Subcutaneous abdominal adipose tissue (tissue), 5 donors: Measurements from ENCODE around the gene MYOZ3.

Experiments used
- H3K27ac ChIP-seq: one replicate; pipeline ENCODE4 v1.7.0; 2013; ENCODE audit warnings: low read depth, mild to moderate bottlenecking, inconsistent platforms, low read length, moderate library complexity
- H3K27me3 ChIP-seq, 5 donors: one replicate each; pipeline ENCODE4 v1.7.0; 2013; ENCODE audit warnings: low read length in 5 of 5, inconsistent platforms in 1 of 5; ENCODE audit not compliant: control insufficient read depth in 5 of 5, insufficient read depth in 4 of 5
- H3K36me3 ChIP-seq, 5 donors: one replicate each; pipeline ENCODE4 v1.7.0; 2013; ENCODE audit warnings: low read length in 5 of 5; ENCODE audit not compliant: control insufficient read depth in 5 of 5, insufficient read depth in 5 of 5
- H3K4me1 ChIP-seq, 5 donors: one replicate each; pipeline ENCODE4 v1.7.0; 2013; ENCODE audit warnings: low read length in 5 of 5, mild to moderate bottlenecking in 3 of 5, moderate library complexity in 1 of 5; ENCODE audit not compliant: control insufficient read depth in 5 of 5, insufficient read depth in 5 of 5
- H3K4me3 ChIP-seq, 5 donors: one replicate each; pipeline ENCODE4 v1.7.0; 2013; ENCODE audit warnings: low read length in 5 of 5, low read depth in 1 of 5
- H3K9ac ChIP-seq, 5 donors: one replicate each; pipeline ENCODE4 v1.7.0; 2013; ENCODE audit warnings: low read length in 5 of 5, mild to moderate bottlenecking in 4 of 5, moderate library complexity in 3 of 5
- H3K9me3 ChIP-seq, 5 donors: one replicate each; pipeline ENCODE4 v1.7.0; 2013; ENCODE audit warnings: low read length in 5 of 5; ENCODE audit not compliant: control insufficient read depth in 5 of 5
- donor health status: healthy.
- donor health status: healthy.
- donor health status: healthy.
- donor health status: healthy.
- donor health status: healthy.

The MYOZ3 gene

GRCh38 chr5:150633429-150633828 is 27.6 kb upstream of the MYOZ3 start:
- H3K9me3 ChIP-seq, result no peaks in the 10 kb centered on the region
- H3K4me3 ChIP-seq, result no peak overlapping the region
- peaks cover 3 to 63% (median 59%) of the 10 kb centered on the region in 5 donors for H3K4me1 ChIP-seq
- no peak overlapping the region for H3K9ac ChIP-seq
- H3K36me3 ChIP-seq, result peaks cover 0 to 21% (median 8%) of the 10 kb centered on the region in 5 donors
- no peak overlapping the region for H3K27ac ChIP-seq
- H3K27me3 ChIP-seq, result no peaks in the 10 kb centered on the region

GRCh38 chr5:150636391-150637244 is 24.4 kb upstream of the MYOZ3 start:
- H3K36me3 ChIP-seq, result peaks cover 0 to 10% (median 3%) of the 10 kb centered on the region in 5 donors
- no peak overlapping the region for H3K9ac ChIP-seq
- H3K4me3 ChIP-seq, result no peak overlapping the region
- H3K4me1 ChIP-seq, result peaks cover 18 to 60% (median 55%) of the 10 kb centered on the region in 5 donors
- H3K9me3 ChIP-seq, result no peaks in the 10 kb centered on the region
- H3K27me3 ChIP-seq, result no peaks in the 10 kb centered on the region
- peak overlapping the region; percentile 98 for H3K27ac ChIP-seq

GRCh38 chr5:150637245-150638052 is 23.6 kb upstream of the MYOZ3 start:
- H3K9ac ChIP-seq, result peak overlapping the region in 1 of 5 donors; percentile 25
- peaks cover 0 to 10% (median 0%) of the 10 kb centered on the region in 5 donors for H3K36me3 ChIP-seq
- no peaks in the 10 kb centered on the region for H3K27me3 ChIP-seq
- peak overlapping the region; percentile 98 for H3K27ac ChIP-seq
- H3K4me1 ChIP-seq, result peaks cover 24 to 63% (median 60%) of the 10 kb centered on the region in 5 donors
- no peaks in the 10 kb centered on the region for H3K9me3 ChIP-seq
- no peak overlapping the region for H3K4me3 ChIP-seq

GRCh38 chr5:150638053-150638444 is 23.0 kb upstream of the MYOZ3 start:
- Histone ChIP-seq H3K4me3 (no peak overlapping the region), H3K27me3 (no peaks in the 10 kb centered on the region), H3K9ac (peak overlapping the region in 2 of 5 donors; percentile 26 to 39), H3K27ac (peak overlapping the region; percentile 98), H3K9me3 (no peaks in the 10 kb centered on the region), H3K36me3 (peaks cover 0 to 8% (median 0%) of the 10 kb centered on the region in 5 donors), H3K4me1 (peaks cover 29 to 65% (median 61%) of the 10 kb centered on the region in 5 donors)

GRCh38 chr5:150638488-150639376 is 22.3 kb upstream of the MYOZ3 start:
- H3K9me3 ChIP-seq, result no peaks in the 10 kb centered on the region
- H3K27ac ChIP-seq, result peak overlapping the region; percentile 98
- peaks cover 29 to 71% (median 64%) of the 10 kb centered on the region in 5 donors for H3K4me1 ChIP-seq
- H3K36me3 ChIP-seq, result peaks cover 0 to 7% (median 0%) of the 10 kb centered on the region in 5 donors
- H3K27me3 ChIP-seq, result no peaks in the 10 kb centered on the region
- no peak overlapping the region for H3K4me3 ChIP-seq
- peak overlapping the region; percentile 17 to 68 (median 49) for H3K9ac ChIP-seq

- Histone ChIP-seq H3K27me3 (no peaks in the 10 kb centered on the region), H3K4me1 (peaks cover 33 to 77% (median 70%) of the 10 kb centered on the region in 5 donors), H3K36me3 (peaks cover 0 to 7% (median 0%) of the 10 kb centered on the region in 5 donors), H3K4me3 (no peak overlapping the region), H3K9ac (peak overlapping the region; percentile 39 to 68 (median 49)), H3K27ac (peak overlapping the region; percentile 98), H3K9me3 (no peaks in the 10 kb centered on the region)
Measured at GRCh38 chr5:150639377-150639692, 21.7 kb upstream of the MYOZ3 start.

- Histone ChIP-seq H3K9ac (peak overlapping the region in 4 of 5 donors; percentile 32 to 68 (median 54)), H3K4me1 (peaks cover 35 to 81% (median 74%) of the 10 kb centered on the region in 5 donors), H3K27ac (peak overlapping the region; percentile 98), H3K9me3 (no peaks in the 10 kb centered on the region), H3K27me3 (no peaks in the 10 kb centered on the region), H3K36me3 (peaks cover 0 to 5% (median 0%) of the 10 kb centered on the region in 5 donors), H3K4me3 (no peak overlapping the region)
Measured at GRCh38 chr5:150639751-150640150, 21.3 kb upstream of the MYOZ3 start.

GRCh38 chr5:150640311-150641005 is 20.6 kb upstream of the MYOZ3 start, which contains the start of gene SYNPO:
Gene SYNPO, plus strand, starts transcription at chr5:150640660. Its CDS starts 7,616 bp downstream, at chr5:150648276.
- Histone ChIP-seq H3K36me3 (no peaks in the 10 kb centered on the region), H3K4me1 (peaks cover 41 to 83% (median 75%) of the 10 kb centered on the region in 5 donors), H3K27ac (peak within 1 kb of the TSS; percentile 98), H3K9ac (peak within 1 kb of the TSS; percentile 48 to 81 (median 59)), H3K9me3 (no peaks in the 10 kb centered on the region), H3K27me3 (no peaks in the 10 kb centered on the region), H3K4me3 (peak within 1 kb of the TSS; percentile 2 to 43 (median 11))
